Neural progenitor cell (in vitro differentiated cells): ENCODE data around the gene FAM149B1.

Experiments used
- CTCF ChIP-seq: fragments of 200-600 bp; sonication (generic); IDR thresholded peaks from 2 replicates; pipeline ENCODE4 v1.5.1; 2017; ENCODE audit warnings: antibody characterized with exemption, mild to moderate bottlenecking
- EZH2 ChIP-seq: fragments of 200-600 bp; sonication (generic); IDR thresholded peaks from 2 replicates; pipeline ENCODE4 v1.6.1; 2017; ENCODE audit warnings: antibody characterized with exemption, mild to moderate bottlenecking, moderate library complexity
- EZH2phosphoT487 ChIP-seq: fragments of 200-600 bp; sonication (generic); IDR thresholded peaks from 2 replicates; pipeline ENCODE4 v1.6.1; 2017; ENCODE audit warnings: antibody characterized with exemption

GRCh38 chr10:73186266-73186665 is 18.3 kb downstream of the FAM149B1 start:
- no peak for TF ChIP-seq CTCF
- TF ChIP-seq EZH2, result no peak
- TF ChIP-seq EZH2phosphoT487, result no peak
